Mucosa of gallbladder (tissue), 1 donor: ENCODE results near the gene SART3. TPM values are rescaled to one million over a fixed set of nuclear protein-coding genes. Genes with fewer than 3 reads are reported as not detected.

Experiments used
- DNase-seq: peaks from one replicate; pipeline ENCODE4 v3.0.0-alpha.2; 2020; ENCODE audit warnings: low spot score
- total RNA-seq: library from RNA; stranded (reverse); gene quantifications from one replicate; pipeline ENCODE4 v1.2.1, GENCODE V29; 2021
- donor health status: DM: no; HTN: no; CAD: no.

Gene SART3, protein sequence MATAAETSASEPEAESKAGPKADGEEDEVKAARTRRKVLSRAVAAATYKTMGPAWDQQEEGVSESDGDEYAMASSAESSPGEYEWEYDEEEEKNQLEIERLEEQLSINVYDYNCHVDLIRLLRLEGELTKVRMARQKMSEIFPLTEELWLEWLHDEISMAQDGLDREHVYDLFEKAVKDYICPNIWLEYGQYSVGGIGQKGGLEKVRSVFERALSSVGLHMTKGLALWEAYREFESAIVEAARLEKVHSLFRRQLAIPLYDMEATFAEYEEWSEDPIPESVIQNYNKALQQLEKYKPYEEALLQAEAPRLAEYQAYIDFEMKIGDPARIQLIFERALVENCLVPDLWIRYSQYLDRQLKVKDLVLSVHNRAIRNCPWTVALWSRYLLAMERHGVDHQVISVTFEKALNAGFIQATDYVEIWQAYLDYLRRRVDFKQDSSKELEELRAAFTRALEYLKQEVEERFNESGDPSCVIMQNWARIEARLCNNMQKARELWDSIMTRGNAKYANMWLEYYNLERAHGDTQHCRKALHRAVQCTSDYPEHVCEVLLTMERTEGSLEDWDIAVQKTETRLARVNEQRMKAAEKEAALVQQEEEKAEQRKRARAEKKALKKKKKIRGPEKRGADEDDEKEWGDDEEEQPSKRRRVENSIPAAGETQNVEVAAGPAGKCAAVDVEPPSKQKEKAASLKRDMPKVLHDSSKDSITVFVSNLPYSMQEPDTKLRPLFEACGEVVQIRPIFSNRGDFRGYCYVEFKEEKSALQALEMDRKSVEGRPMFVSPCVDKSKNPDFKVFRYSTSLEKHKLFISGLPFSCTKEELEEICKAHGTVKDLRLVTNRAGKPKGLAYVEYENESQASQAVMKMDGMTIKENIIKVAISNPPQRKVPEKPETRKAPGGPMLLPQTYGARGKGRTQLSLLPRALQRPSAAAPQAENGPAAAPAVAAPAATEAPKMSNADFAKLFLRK
- 42.3 TPM for total RNA-seq

DNA sequence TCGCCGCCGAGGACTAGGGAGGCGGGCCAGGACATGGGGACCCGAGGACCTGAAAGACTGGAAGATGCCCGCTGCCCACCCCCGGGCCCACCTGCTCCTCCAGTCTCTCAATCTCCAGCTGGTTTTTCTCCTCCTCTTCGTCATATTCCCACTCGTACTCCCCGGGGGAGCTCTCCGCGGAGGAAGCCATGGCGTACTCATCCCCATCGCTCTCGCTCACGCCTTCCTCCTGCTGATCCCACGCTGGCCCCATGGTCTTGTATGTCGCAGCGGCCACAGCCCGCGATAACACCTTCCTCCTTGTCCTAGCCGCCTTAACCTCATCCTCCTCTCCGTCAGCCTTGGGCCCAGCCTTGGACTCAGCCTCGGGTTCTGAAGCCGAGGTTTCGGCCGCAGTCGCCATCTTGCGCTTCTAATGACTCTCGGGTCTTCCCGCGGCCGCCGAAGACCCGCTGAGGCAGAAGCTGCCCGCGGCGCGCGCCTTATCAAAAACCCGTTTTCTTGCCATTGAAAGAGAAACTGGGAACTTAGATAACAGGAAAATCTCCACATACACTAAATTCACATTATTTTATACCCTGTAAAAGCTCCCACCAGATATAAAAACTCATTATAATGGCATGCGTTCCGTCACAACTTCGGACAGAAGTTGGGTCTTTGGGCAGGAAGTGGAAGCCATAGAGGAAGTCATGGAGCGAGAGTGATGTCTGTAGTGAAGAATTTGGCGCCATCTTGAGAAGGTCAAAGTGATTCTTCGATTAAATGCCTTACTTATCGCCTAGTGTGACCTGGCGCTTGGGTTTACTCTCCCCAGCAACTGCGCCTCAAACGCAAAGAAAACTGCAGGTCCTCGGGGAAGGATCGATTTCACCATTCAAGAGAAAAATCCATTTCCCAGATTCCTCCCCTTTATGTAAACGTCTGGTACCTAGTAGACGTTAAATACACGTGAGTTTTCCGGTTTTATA is at the start of gene SART3:
TSS of gene SART3 (minus strand) at position 422 of the 968 bp plus-strand sequence. CDS start at position 403, 19 bp downstream.
- peak; percentile 86 for DNase-seq

DNA sequence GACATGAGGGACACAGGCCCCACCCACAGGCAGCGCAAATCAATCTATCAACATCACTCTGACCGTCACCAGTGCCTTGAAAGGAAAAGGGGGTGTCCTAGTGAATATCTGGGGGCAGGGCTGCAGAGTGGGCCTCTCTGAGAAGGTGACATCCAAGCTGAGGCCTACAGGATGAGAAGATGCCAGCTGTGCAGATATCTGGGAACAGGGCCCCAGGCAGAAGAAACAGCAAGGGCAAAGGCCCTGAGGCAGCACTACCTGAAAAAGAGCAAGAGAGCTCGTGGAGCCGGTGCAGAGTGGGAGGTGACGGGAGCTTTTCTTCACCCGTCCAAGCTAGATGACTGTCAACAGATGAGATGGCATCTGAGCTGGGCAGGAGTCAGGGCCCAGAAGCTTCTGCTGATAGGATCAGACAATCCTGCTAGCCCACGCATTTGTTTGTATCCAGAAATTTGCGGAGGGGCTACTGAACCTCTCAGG is 49.4 kb upstream of the SART3 start:
- DNase-seq: no peak

DNA sequence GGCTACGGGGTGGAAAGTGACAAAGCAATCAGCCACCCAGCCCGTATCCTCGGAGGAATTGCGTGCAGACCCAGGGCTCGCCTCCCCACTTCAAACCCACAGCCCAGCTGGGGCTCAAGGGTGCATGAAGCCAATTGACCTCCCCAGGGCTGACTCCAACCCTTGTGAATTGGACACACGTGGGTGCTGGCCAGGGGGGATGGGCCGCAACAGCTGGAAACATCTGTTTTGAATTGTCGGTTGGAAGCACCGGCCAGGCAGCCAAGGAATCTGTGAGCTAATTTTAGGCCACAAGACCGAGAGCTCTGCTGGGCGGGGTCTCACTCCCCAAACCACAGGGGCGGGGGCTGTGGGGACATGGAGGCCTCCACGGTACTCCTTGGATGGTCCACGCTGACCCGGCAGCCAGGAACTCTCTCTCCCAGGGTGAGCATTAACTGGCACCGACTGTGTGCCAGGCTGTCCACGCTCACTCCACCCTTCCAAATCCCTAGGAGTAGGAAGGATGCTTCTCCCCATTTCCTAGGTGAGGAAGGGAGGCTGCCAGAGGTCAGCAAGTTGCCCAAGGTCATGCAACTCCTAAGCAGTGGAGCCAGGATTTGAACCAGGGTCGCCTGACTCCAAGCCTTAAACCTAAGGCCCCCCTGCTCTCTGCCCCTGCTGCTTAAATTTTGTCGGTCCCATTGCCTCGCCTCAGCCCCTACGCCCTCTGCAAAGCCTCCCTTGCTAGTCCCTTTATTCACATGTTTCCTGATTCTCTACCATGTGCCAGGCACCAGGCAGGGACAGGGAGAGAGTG is 48.8 kb upstream of the SART3 start:
- peak; percentile 68 for DNase-seq

DNA sequence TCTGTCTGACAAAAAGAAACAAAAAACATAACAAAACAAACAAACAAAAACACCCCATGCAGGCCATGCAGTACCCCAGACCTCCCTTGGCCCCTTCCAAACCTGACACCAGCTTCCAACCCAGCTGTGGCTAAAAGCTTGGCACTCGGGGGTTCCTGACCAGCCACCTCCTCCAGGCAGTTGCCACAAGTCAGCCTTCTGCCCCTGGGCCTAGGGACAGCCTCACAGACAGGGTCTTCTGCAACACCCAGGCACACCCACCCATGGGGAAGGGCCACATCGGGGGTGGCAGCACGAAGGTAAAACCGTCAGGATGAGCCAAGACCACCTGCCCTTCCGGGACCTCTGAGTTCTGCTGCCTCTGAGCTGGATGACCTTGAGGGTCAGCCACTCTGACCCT is 47.6 kb upstream of the SART3 start:
- DNase-seq: no peak

DNA sequence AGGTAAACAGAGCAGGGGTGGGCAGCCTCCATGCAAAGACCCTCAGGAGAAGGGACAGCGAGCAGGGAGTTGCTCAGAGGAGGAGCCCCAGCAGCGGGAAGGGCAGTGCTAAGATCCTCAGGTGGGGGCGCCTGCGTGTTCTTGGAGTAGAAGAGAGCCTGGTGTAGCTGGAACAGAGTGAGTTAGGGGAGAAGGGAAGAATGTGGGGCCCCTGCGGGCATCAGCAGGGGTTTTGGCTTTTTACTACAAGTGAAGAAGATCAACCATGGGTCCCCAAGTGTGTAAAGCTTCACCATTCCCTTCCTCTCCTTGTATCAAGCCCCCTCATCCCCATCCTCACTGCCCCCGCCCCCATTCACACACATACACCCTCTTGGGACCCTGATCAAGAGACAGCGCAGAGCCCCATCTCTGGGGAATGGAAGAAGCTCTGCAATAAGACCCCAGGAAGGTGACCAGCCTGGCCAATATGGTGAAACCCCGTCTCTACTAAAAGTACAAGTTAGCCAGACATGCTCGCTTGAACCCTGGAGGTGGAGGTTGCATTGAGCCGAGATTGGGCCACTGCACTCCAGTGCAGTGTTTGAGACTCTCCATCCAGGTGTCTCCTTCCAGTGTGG is 47.1 kb upstream of the SART3 start:
- DNase-seq: no peak

DNA sequence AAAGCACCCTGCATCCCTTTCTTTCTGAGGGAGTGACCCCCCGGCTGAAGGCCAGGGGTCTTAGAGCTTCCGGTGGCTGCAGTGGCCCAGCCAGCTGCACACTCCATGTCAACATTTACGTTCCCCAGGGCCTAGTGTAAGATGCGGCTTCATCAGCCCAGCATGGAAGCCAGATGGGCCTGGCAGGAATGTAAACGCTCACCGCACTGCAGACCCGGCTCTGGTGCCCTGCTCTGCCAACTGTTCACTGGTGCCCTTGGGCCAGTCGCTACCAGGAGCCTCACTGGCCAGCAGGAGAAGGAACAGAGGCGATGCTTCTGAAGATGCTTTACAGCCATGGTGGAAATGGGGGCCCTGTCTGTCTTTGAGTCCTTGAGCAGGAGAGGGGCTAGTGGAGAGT is 45.5 kb upstream of the SART3 start:
- no peak for DNase-seq

DNA sequence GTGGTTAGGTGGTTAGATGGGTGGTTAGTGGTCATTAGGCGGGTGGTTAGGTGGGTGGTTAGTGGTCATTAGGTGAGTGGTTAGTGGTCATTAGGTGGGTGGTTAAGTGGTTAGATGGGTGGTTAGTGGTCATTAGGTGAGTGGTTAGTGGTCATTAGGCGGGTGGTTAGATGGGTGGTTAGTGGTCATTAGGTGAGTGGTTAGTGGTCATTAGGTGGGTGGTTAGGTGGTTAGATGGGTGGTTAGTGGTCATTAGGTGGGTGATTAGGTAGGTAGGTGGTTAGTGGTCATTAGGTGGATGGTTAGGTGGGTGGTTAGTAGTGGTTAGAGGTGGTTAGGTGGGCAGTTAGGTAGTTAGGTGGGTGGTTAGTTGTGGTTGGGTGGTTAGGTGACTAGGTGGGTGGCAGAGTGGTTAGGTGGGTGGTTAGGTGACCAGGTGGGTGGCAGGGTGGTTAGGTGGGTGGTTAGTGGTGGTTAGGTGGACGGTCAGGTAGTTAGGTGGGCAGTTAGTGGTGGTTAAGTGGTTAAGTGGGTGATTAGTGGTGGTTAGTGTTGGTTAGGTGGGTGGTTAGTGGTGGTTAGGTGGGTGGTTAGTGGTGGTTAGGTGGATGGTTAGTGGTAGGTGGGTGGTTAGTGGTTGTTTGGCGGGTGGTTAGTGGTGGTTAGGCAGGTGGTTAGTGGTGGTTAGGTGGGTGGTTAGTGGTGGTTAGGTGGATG is 44.9 kb upstream of the SART3 start:
- DNase-seq: no peak

DNA sequence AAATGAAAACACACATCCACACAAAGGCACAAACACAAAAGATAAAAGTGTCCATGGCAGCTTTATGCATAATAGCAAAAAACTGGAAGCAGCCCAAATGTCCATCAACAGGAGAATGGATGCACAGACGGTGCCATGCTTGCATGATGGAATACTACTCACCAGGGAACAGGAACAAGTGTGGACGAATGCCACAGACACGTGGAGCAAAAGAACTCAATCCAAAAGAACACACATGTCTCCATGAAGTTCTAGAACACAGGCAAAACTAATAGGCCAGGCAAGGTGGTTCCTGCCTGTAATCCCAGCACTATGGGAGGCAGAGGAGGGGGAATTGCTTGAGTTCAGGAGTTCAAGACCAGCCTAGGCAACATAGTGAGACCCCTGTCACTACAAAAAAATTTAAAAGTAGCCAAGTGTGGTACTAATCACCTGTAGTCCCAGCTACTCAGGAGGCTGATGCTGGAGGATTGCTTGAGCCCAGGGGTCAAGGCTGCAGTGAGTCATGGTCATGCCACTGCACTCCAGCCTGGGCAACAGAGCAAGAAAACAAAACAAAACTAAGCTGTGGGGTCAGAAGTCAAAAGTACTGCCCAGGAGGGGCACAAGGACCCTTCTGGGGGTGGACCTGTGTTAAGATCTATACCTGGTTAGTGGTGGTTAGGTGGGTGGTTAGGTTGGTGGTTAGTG is 44.2 kb upstream of the SART3 start:
- no peak for DNase-seq

DNA sequence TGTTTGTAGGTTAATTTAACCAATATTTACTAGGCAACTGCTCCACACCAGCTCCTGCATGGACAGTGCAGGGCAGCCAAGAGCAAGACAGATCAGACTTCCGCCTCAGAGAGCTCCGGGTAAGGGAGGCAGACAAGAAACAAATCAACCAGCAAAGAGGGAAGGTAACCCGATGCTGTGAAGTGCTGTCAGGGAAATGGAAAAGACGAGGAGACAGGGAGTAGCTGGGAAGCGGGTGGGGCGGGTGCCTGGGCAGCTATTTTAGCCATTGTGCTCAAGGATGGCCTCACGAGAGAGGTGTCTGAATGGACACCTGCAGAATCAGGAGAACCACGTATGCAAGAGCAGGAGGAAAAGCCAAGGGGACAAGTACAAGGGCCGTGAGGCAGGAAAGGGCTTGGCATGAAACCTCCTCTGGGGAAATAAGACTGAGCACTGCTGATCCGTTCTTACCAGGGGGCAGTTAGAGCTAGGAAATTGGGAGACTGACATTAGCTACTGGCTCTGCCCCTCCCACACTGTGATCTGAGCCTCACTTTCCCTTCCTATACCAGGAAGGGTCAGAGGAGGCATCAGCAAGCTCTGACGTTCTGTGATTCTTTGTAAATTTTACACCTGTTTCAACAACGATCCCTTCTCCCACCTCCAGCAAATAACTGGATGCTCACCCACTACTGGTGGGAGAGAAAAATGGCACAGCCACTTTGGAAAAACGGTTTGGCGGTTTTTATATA is 43.4 kb upstream of the SART3 start:
- no peak for DNase-seq

DNA sequence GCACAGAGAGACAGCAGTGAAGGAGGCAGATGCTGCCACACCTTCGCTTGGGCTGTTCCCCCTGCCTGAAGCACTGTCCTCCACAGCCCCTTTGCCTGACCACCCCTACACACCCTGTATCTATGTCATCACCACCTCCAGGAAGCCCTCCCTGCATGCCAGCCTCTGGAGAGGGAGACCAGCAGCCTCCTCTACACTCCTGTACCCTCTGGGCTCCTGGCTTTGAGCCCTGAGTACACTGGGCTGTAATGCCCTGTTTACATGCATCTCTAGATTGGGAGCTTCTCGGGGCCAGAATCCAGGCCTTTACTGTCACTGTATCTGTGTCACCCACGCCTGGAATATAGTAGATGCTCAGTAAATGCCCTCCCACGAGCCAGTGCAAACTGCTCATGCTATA is 42.8 kb upstream of the SART3 start:
- DNase-seq: no peak

DNA sequence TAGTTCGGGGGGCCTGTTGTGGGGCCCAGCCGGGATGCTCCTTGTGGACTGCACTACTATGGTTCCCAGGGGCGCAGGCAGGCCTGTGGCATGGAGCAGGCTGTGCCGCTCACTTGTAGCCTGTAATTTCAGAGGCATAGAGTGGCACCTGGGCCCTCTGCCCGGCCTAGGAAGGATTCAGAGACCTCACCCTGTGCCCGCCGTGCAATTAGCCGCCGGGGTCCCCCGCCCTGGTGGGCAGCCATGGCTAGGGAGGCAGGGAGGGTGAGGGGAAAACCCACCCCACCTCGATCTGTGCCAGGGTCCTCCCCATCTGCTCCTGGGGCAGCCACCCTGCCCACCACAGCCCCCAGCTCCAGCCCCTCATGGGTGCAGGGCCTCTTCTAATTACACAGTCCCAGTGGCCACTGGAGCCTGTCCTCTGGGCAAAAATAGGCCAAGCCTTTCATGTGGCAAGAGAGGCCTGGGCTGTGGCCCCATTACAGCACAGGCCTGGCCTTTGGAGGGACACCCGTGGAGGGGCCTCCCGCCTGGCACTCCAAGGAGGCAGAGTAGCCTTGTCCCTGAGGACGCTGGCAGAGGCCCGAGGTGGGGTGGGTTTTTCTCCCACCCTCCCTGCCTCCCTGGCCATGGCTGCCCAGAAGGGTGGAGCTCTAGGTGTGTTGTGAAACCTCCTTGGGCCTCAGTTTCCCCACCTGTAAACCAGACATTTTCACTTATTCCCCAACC is 42.2 kb upstream of the SART3 start:
- no peak for DNase-seq

DNA sequence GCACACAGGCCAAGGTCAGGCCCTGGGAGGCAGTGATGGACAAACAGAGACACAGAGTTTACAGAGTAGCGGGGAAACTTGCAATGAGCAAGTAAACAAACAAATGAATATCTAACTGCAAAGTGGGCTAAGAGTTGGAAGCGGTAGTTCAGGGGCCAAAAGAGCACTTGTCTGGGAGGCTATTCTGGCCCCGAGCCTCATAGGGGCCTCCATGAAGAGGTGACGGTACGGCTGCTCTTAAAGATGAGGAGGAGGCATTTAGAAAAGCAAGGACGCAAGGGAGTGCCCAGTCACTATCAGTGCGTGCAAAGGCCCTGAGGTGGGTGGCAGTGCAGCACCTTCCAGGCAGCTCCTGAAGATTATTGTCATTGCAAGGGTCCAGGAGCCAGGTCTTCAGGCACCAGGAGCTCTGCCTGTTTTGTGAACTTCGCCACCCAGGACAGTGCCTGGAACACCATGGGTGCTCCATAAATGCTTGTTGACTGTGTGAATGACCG is 41.3 kb upstream of the SART3 start:
- no peak for DNase-seq

DNA sequence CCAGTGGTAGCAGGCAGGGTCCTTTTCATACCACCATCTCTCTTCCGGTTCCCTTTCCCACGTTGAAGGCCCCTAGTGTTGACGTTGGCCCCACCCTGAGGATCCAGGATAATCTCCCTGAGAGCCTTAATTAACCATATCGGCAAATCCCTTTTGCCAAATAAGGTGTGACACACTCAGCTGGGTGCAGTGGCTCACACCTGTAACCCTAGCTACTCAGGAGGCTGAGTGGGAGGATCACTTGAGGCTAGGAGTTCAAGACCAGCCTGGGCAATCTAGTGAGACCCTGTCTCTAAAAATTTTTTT is 39.7 kb upstream of the SART3 start:
- no peak for DNase-seq

DNA sequence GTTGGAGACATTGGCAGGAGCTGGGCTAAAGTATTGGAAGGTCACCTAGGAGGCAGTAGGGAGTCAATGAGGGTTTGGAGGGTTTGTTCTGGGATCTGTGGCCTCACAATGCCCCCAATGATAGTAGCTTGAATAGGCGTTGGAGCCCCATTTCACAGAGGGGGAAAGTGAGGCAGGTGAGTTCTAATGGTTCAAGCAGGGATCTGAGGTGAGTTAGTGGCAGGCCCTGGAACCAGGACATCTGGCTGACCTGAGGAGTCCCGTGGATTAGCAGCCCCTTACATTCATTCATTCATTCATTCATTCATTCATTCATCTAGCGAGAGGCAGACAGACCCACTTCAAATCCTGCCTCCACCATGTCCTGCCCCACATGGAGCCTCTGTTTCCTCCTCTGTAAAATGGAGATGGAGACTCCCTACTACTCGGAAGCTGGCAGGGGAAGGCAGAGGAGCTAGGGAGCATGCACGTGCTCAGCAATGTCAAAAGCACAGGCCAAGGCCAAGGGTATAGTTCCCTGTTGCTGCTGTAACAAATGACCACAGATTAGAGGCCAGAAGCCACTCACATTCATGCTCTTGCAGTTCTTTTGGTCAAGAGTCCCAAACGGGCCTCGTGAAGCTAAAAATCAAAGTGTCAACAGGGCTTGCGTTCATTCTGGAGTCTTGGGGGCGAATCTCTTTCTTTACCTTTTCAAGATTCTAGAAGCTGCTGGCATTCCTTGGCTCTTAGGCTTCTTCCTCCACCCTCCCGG is 39.2 kb upstream of the SART3 start:
- no peak for DNase-seq

DNA sequence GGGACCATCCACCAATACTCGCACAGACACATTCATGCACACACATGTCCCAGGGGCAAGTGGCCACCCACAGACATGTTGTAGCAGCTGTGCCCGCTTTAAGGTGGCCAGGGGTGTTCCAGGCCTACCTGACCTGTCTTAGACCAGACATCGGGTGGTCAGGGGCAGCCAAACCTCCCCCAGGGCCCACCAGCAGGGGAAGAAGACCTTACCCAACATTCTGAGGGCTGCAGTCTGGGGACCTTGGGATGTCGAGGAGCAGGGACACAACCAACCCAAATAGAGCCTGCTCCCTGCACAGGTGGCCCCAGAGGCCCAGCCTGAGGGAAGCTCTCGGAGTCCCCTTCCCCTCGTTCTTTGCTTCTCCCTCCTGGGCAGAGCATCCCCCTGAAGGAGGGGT is 38.6 kb upstream of the SART3 start:
- no peak for DNase-seq

DNA sequence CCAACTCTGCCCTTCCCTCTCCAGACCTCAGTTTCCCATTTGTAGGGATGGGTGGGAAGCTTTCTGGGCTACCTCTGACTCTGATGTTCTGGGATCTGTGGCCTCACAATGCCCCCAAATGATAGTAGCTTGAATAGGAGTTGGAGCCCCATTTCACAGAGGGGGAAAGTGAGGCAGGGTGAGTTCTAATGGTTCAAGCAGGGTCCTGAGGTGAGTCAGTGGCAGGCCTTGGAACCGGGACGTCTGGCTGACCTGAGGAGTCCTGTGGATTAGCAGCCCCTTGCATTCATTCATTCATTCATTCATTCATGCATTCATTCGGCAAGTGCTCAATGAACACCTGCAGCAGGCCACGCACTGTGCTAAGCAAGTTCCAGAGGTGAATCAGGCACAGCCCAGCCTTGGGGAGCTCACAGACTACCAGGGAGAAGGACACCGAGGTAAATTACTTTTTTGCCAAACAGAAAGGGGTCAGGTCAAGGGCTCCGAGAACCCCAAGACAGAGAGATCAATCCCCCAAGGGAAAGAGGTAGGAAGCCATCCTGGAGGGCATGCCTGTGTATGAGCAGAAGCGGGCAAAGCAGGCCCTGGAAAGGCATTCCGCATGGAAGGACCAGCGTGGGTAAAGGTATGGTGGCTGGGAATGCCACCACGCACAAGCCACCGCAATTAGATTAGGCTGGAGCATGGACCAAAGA is 37.7 kb upstream of the SART3 start:
- no peak for DNase-seq
